ENCODE results near the gene MBOAT7. TPM values are rescaled to one million over a fixed set of nuclear protein-coding genes. Genes with fewer than 3 reads are reported as not detected.

MBOAT7 gene
- total and polyA plus RNA-seq, 4 donors: 10.3 to 31.5 (median 15.0) TPM

DNA sequence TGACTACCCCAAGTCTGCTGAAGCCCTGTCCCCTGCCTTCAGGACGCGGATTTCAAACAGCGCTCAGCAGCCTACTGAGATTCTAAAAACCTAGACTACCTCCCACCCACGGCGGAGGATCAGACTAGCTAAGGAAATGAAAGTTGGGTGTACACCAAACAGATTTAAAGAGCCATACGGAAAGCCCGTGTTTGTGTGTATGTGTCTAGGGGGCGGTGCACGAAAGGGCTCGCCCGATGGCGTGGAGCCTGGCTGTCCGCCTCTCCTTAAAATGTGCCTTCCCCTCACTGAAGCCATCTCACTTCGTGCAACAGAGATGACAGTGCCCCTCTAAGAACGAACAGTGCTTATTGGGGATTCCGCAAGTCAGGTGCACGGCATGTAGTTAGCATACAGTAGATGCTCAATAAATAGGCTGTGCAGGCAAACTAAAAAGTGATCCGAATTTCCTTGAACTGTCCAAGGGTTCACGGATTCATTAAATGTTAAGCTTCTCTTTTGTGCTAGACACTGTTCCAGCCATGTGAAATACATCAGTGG, 30.5 kb downstream of the MBOAT7 start:
- Histone ChIP-seq H3K4me1 (ENCODE audit: control insufficient read depth in 4 of 4, insufficient read depth in 4 of 4, low read length in 3 of 4) (peaks cover 7 to 37% (median 31%) of the 10 kb centered on the region in 4 donors), H3K27ac (ENCODE audit: low read depth in 1 of 2, low read length in 2 of 2) (peak overlapping the region; percentile 90 to 97), H3K9ac (ENCODE audit: low read depth in 1 of 2, low read length in 2 of 2) (peak overlapping the region; percentile 71 to 84), H3K27me3 (ENCODE audit: control insufficient read depth in 4 of 4, insufficient read depth in 4 of 4, low read length in 3 of 4) (no peaks in the 10 kb centered on the region), H3K9me3 (ENCODE audit: control insufficient read depth in 4 of 4, low read length in 3 of 4) (no peaks in the 10 kb centered on the region), H3K36me3 (ENCODE audit: control insufficient read depth in 4 of 4, insufficient read depth in 3 of 4, low read depth in 1 of 4, low read length in 3 of 4) (peaks cover 18 to 38% (median 28%) of the 10 kb centered on the region in 4 donors), H3K4me3 (ENCODE audit: low read depth in 1 of 3, low read length in 3 of 3) (peak overlapping the region; percentile 68 to 97 (median 85))
- DNase-seq (ENCODE audit: low spot score): no peak
- TF ChIP-seq SP1 (IDR thresholded peaks at IDR 0.05): no peak
- no peak for TF ChIP-seq GABPA (IDR thresholded peaks at IDR 0.05 in 1 of 2, conservative IDR thresholded peaks at IDR 0.05 in 1 of 2)
- no peak for TF ChIP-seq FOXA1 (IDR thresholded peaks at IDR 0.05)
- TF ChIP-seq TAF1 (conservative IDR thresholded peaks at IDR 0.05): no peak
- TF ChIP-seq, protein P1, sequence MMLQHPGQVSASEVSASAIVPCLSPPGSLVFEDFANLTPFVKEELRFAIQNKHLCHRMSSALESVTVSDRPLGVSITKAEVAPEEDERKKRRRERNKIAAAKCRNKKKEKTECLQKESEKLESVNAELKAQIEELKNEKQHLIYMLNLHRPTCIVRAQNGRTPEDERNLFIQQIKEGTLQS (IDR thresholded peaks at IDR 0.05): no peak
- TF ChIP-seq HNF4G (IDR thresholded peaks at IDR 0.05): no peak
- TF ChIP-seq FOXA2 (IDR thresholded peaks at IDR 0.05): no peak
- no peak for TF ChIP-seq JUND (IDR thresholded peaks at IDR 0.05)
- no peak for TF ChIP-seq HNF4A (conservative IDR thresholded peaks at IDR 0.05)
- TF ChIP-seq, protein P2, sequence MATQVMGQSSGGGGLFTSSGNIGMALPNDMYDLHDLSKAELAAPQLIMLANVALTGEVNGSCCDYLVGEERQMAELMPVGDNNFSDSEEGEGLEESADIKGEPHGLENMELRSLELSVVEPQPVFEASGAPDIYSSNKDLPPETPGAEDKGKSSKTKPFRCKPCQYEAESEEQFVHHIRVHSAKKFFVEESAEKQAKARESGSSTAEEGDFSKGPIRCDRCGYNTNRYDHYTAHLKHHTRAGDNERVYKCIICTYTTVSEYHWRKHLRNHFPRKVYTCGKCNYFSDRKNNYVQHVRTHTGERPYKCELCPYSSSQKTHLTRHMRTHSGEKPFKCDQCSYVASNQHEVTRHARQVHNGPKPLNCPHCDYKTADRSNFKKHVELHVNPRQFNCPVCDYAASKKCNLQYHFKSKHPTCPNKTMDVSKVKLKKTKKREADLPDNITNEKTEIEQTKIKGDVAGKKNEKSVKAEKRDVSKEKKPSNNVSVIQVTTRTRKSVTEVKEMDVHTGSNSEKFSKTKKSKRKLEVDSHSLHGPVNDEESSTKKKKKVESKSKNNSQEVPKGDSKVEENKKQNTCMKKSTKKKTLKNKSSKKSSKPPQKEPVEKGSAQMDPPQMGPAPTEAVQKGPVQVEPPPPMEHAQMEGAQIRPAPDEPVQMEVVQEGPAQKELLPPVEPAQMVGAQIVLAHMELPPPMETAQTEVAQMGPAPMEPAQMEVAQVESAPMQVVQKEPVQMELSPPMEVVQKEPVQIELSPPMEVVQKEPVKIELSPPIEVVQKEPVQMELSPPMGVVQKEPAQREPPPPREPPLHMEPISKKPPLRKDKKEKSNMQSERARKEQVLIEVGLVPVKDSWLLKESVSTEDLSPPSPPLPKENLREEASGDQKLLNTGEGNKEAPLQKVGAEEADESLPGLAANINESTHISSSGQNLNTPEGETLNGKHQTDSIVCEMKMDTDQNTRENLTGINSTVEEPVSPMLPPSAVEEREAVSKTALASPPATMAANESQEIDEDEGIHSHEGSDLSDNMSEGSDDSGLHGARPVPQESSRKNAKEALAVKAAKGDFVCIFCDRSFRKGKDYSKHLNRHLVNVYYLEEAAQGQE (IDR thresholded peaks at IDR 0.05): no peak
- no peak for TF ChIP-seq EGR1 (IDR thresholded peaks at IDR 0.05; ENCODE audit: low read depth in 2 of 2)
- TF ChIP-seq RXRA (IDR thresholded peaks at IDR 0.05): no peak
- no peak for TF ChIP-seq YY1 (IDR thresholded peaks at IDR 0.05)
- no peak for TF ChIP-seq RAD21 (IDR thresholded peaks at IDR 0.05)
- TF ChIP-seq, protein P3, sequence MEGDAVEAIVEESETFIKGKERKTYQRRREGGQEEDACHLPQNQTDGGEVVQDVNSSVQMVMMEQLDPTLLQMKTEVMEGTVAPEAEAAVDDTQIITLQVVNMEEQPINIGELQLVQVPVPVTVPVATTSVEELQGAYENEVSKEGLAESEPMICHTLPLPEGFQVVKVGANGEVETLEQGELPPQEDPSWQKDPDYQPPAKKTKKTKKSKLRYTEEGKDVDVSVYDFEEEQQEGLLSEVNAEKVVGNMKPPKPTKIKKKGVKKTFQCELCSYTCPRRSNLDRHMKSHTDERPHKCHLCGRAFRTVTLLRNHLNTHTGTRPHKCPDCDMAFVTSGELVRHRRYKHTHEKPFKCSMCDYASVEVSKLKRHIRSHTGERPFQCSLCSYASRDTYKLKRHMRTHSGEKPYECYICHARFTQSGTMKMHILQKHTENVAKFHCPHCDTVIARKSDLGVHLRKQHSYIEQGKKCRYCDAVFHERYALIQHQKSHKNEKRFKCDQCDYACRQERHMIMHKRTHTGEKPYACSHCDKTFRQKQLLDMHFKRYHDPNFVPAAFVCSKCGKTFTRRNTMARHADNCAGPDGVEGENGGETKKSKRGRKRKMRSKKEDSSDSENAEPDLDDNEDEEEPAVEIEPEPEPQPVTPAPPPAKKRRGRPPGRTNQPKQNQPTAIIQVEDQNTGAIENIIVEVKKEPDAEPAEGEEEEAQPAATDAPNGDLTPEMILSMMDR (IDR thresholded peaks at IDR 0.05; ENCODE audit: low read depth, low read length, missing input control): no peak
- TF ChIP-seq NR2F2 (IDR thresholded peaks at IDR 0.05): no peak
- 11% methylated on average over 19 of the region's 19 CpGs for WGBS

DNA sequence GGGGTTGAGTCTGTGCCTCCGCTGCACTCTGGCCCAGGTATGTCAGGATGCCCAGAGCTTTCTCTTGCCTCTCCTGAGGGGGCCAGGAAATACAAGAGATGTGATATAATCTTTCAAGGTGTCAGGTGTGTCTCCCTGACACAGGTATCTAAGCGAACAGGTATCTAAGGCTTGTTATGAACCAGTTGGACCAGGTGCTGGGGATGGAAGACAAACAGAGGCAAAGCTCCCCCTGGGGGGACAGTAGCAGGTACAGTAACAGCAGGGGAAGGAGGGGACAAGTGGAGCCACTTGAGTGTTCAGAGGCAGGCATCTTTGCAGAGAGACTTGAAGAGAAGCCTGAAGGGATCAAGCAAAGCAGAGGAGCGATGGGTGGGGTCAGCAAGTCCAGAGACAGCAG, 32.4 kb downstream of the MBOAT7 start:
- H3K27me3 ChIP-seq (ENCODE audit: control insufficient read depth in 4 of 4, insufficient read depth in 4 of 4, low read length in 3 of 4): no peaks in the 10 kb centered on the region
- H3K9me3 ChIP-seq (ENCODE audit: control insufficient read depth in 4 of 4, low read length in 3 of 4): no peaks in the 10 kb centered on the region
- no peak overlapping the region for H3K27ac ChIP-seq (ENCODE audit: low read depth in 1 of 2, low read length in 2 of 2)
- H3K9ac ChIP-seq (ENCODE audit: low read depth in 1 of 2, low read length in 2 of 2): no peak overlapping the region
- H3K36me3 ChIP-seq (ENCODE audit: control insufficient read depth in 4 of 4, insufficient read depth in 3 of 4, low read depth in 1 of 4, low read length in 3 of 4): peaks cover 34 to 57% (median 39%) of the 10 kb centered on the region in 4 donors
- WGBS: 97% methylated on average over 3 of the region's 3 CpGs
- peaks cover 1 to 29% (median 24%) of the 10 kb centered on the region in 4 donors for H3K4me1 ChIP-seq (ENCODE audit: control insufficient read depth in 4 of 4, insufficient read depth in 4 of 4, low read length in 3 of 4)
- DNase-seq (ENCODE audit: low spot score): no peak
- H3K4me3 ChIP-seq (ENCODE audit: low read depth in 1 of 3, low read length in 3 of 3): no peak overlapping the region
- TF ChIP-seq RXRA (IDR thresholded peaks at IDR 0.05) (no peak), FOXA2 (IDR thresholded peaks at IDR 0.05) (no peak), FOXA1 (IDR thresholded peaks at IDR 0.05) (no peak), TAF1 (conservative IDR thresholded peaks at IDR 0.05) (no peak), JUND (IDR thresholded peaks at IDR 0.05) (no peak), YY1 (IDR thresholded peaks at IDR 0.05) (no peak), HNF4G (IDR thresholded peaks at IDR 0.05) (no peak), GABPA (IDR thresholded peaks at IDR 0.05 in 1 of 2, conservative IDR thresholded peaks at IDR 0.05 in 1 of 2) (no peak), RAD21 (IDR thresholded peaks at IDR 0.05) (no peak), EGR1 (IDR thresholded peaks at IDR 0.05; ENCODE audit: low read depth in 2 of 2) (no peak), HNF4A (conservative IDR thresholded peaks at IDR 0.05) (no peak), NR2F2 (IDR thresholded peaks at IDR 0.05) (no peak), SP1 (IDR thresholded peaks at IDR 0.05) (no peak)
- TF ChIP-seq, protein P1 (IDR thresholded peaks at IDR 0.05): no peak
- TF ChIP-seq, protein P4, sequence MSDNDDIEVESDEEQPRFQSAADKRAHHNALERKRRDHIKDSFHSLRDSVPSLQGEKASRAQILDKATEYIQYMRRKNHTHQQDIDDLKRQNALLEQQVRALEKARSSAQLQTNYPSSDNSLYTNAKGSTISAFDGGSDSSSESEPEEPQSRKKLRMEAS (IDR thresholded peaks at IDR 0.05): no peak
- TF ChIP-seq, protein P3 (IDR thresholded peaks at IDR 0.05; ENCODE audit: low read depth, low read length, missing input control): no peak
